HepG2 (cell line): ENCODE measurements around the gene MMP7. TPM values are rescaled to one million over a fixed set of nuclear protein-coding genes. Genes with fewer than 3 reads are reported as not detected.

Experiments used
- ATAC-seq: fragments of 200-7000 bp; cut with Tn5 transposase; 3 replicates; pipeline ENCODE4 v1.9.1; 2020; ENCODE audit warnings: mild to moderate bottlenecking, moderate library complexity
- BruUV-seq: library from RNA; stranded (reverse); fragments of 400-500 nt; replicated peaks from 2 replicates; lab custom pipeline; 2021; lab: Mats Ljungman, UMichigan
- CTCF ChIA-PET: fragments of 300-600 bp; formaldehyde crosslinking; extraction: SDS; loops from one replicate; lab custom pipeline; 2021; ENCODE audit warnings: low total read pairs, inconsistent platforms, low intra/inter-chr PET ratio; lab: Yijun Ruan, JAX
- POLR2A ChIA-PET: fragments of 350-600 bp; sonication (Branson Sonifier 250); formaldehyde crosslinking; loops from one replicate; lab custom pipeline; 2020; ENCODE audit warnings: antibody characterized with exemption, inconsistent platforms; lab: Yijun Ruan, JAX
- DNase-seq: peaks from one replicate; pipeline ENCODE4 v3.0.0-alpha.2; 2015; ENCODE audit warnings: low spot score
- FAIRE-seq: peaks from 3 replicates; lab custom pipeline; 2011; peaks lifted over from hg19 to GRCh38; lab: Jason Lieb, UNC
- H2AFZ ChIP-seq: one replicate; pipeline ENCODE4 v1.6.1; 2011; ENCODE audit warnings: low read length, inconsistent platforms
- H3K27ac ChIP-seq: fragments of 300-600 bp; 3 replicates; pipeline ENCODE4 v1.8.0; 2011; ENCODE audit warnings: mixed run types, mild to moderate bottlenecking, mixed read lengths, low read length, inconsistent platforms; ENCODE audit not compliant: insufficient read depth; ENCODE audit errors: extremely low read length
- H3K27me3 ChIP-seq, 2 experiments: fragments of 200-600 bp in 1 of 2; 2 replicates in 1 of 2; 3 replicates in 1 of 2; pipeline versions ENCODE4 v1.6.0 to v1.8.0; 2011; ENCODE audit warnings: low read length in 2 of 2, mild to moderate bottlenecking in 2 of 2, moderate library complexity in 2 of 2, inconsistent platforms in 1 of 2; ENCODE audit not compliant: insufficient read depth in 2 of 2, control insufficient read depth in 1 of 2
- H3K36me3 ChIP-seq, 2 experiments: fragments of 200-600 bp in 1 of 2; replicated peaks in 1 of 2; 2 replicates in 1 of 2; 3 replicates in 1 of 2; pipeline versions ENCODE4 v1.5.1 to v1.8.0; 2011; ENCODE audit warnings: low read length in 2 of 2, inconsistent platforms in 1 of 2; ENCODE audit not compliant: insufficient read depth in 2 of 2, control insufficient read depth in 1 of 2
- H3K4me1 ChIP-seq: 2 replicates; pipeline ENCODE4 v1.5.1; 2012; ENCODE audit warnings: low read length, inconsistent platforms; ENCODE audit not compliant: insufficient read depth
- H3K4me2 ChIP-seq: 2 replicates; pipeline ENCODE4 v1.6.0; 2011; ENCODE audit warnings: low read depth, low read length, inconsistent platforms
- H3K4me3 ChIP-seq, 3 experiments: fragments of 200-600 bp in 1 of 3; sonication (generic), shearing (Covaris generic) in 1 of 3; replicated peaks in 1 of 3; 2 replicates each; pipeline ENCODE4 v1.5.1; 2011 to 2016; ENCODE audit warnings: low read length in 3 of 3, inconsistent platforms in 2 of 3, low read depth in 2 of 3, mild to moderate bottlenecking in 2 of 3, control low read depth in 1 of 3, mixed read lengths in 1 of 3; ENCODE audit not compliant: insufficient read depth in 1 of 3
- H3K79me2 ChIP-seq: one replicate; pipeline ENCODE4 v1.6.1; 2011; ENCODE audit warnings: low read length, inconsistent platforms; ENCODE audit not compliant: insufficient read depth
- H3K9ac ChIP-seq: 2 replicates; pipeline ENCODE4 v1.6.0; 2011; ENCODE audit warnings: mild to moderate bottlenecking, low read depth, low read length, inconsistent platforms; ENCODE audit not compliant: insufficient read depth
- H3K9me3 ChIP-seq: 2 replicates; pipeline ENCODE4 v1.5.1; 2012; ENCODE audit warnings: mild to moderate bottlenecking, low read length
- H4K20me1 ChIP-seq: 2 replicates; pipeline ENCODE4 v1.6.0; 2011; ENCODE audit warnings: inconsistent platforms, mild to moderate bottlenecking, low read length, moderate library complexity; ENCODE audit not compliant: insufficient read depth
- BRD4 ChIP-seq: sonication (generic); formaldehyde crosslinking; IDR thresholded peaks from 2 replicates; pipeline ENCODE4 v1.4.0; 2020; ENCODE audit warnings: missing genetic modification reagents
- EED ChIP-seq: sonication (generic); formaldehyde crosslinking; IDR thresholded peaks from 2 replicates; pipeline ENCODE4 v1.5.0; 2020; ENCODE audit warnings: mild to moderate bottlenecking, missing genetic modification reagents
- GATAD1 ChIP-seq: IDR thresholded peaks from 2 replicates; pipeline ENCODE4 v1.6.1; 2016; ENCODE audit warnings: missing genetic modification reagents, missing compliant biosample characterization
- JUN ChIP-seq: sonication (generic); formaldehyde crosslinking; IDR thresholded peaks from 2 replicates; pipeline ENCODE4 v1.4.0; 2020; ENCODE audit warnings: mild to moderate bottlenecking, missing genetic modification reagents
- KAT8 ChIP-seq: IDR thresholded peaks from 2 replicates; pipeline ENCODE4 v1.6.1; 2016; ENCODE audit warnings: missing genetic modification reagents, missing compliant biosample characterization
- NFYB ChIP-seq: sonication (generic); formaldehyde crosslinking; IDR thresholded peaks from 2 replicates; pipeline ENCODE4 v1.4.0; 2020; ENCODE audit warnings: missing genetic modification reagents
- RARG ChIP-seq: sonication (generic); formaldehyde crosslinking; IDR thresholded peaks from 2 replicates; pipeline ENCODE4 v1.4.0; 2020; ENCODE audit warnings: low read depth, mild to moderate bottlenecking, missing genetic modification reagents
- RBAK ChIP-seq: sonication (generic); formaldehyde crosslinking; IDR thresholded peaks from 2 replicates; pipeline ENCODE4 v1.5.1; 2020; ENCODE audit warnings: mild to moderate bottlenecking, missing genetic modification reagents
- RFX3 ChIP-seq: IDR thresholded peaks from 2 replicates; pipeline ENCODE4 v1.6.1; 2016; ENCODE audit warnings: missing biosample characterization, missing genetic modification reagents
- SETDB1 ChIP-seq: sonication (generic); formaldehyde crosslinking; IDR thresholded peaks from 2 replicates; pipeline ENCODE4 v1.5.1; 2020; ENCODE audit warnings: missing genetic modification reagents, mild to moderate bottlenecking, borderline replicate concordance
- TRIM24 ChIP-seq: sonication (generic); formaldehyde crosslinking; IDR thresholded peaks from 2 replicates; pipeline ENCODE4 v1.8.0; 2022; ENCODE audit warnings: mild to moderate bottlenecking, missing genetic modification reagents
- ZFP1 ChIP-seq: IDR thresholded peaks from 2 replicates; pipeline ENCODE4 v1.6.1; 2016
- ZNF619 ChIP-seq: sonication (generic); formaldehyde crosslinking; IDR thresholded peaks from 2 replicates; pipeline ENCODE4 v1.4.0; 2020; ENCODE audit warnings: mild to moderate bottlenecking, missing genetic modification reagents
- WGBS: methylation state at CpG from one replicate; pipeline ENCODE4 v1.1.6; 2017; ENCODE audit warnings: low lambda C conversion rate; 5-methylcytosine and 5-hydroxymethylcytosine counted together
- in situ Hi-C: cut with HindIII; loops from 2 replicates; pipeline ENCODE4 v1.10.0; 2017; ENCODE audit warnings: low pct_unique_long_range_greater_than_20kb; ENCODE audit not compliant: extremely low pct_ligation_motif_present
- intact Hi-C: fragments of 100-400 bp; cut with micrococcal nuclease; formaldehyde crosslinking; loops from one replicate; pipeline ENCODE4 v1.10.0; 2022; ENCODE audit not compliant: unreplicated experiment
- polyA plus RNA-seq, 8 experiments: library from polyadenylated mRNA; depleted of rRNA in 3 of 8; stranded (reverse) in 7 of 8; unstranded in 1 of 8; fragments of >200 nt; fragmentation: Illumina TruSeq in 4 of 8; extraction: Trizol in 4 of 8; gene quantifications; 2 replicates each; pipeline versions ENCODE4 v1.2.1 to v1.2.3, GENCODE V29; 2011 to 2016; ENCODE audit warnings: low read depth in 4 of 8, missing spikeins in 1 of 8, mixed read lengths in 1 of 8; ENCODE audit not compliant: insufficient read depth in 1 of 8
- total RNA-seq, 5 experiments: library from RNA; depleted of rRNA; stranded (reverse); fragments of >200 nt; fragmentation: Illumina TruSeq; extraction: Trizol; gene quantifications; 2 replicates each; pipeline ENCODE4 v1.2.3, GENCODE V29; 2016; ENCODE audit warnings: low read depth in 1 of 5
- TF ChIP-seq, protein P1 (sequence below): sonication (generic); formaldehyde crosslinking; IDR thresholded peaks from 2 replicates; pipeline ENCODE4 v1.4.0; 2020; ENCODE audit warnings: missing genetic modification reagents
- TF ChIP-seq, protein P2 (sequence below): sonication (generic); formaldehyde crosslinking; IDR thresholded peaks from 2 replicates; pipeline ENCODE4 v1.5.1; 2020; ENCODE audit warnings: missing genetic modification reagents, mild to moderate bottlenecking, borderline replicate concordance

Gene MMP7
- total and polyA plus RNA-seq, 2 of the 13 experiments (the other 11 are each of a cell fraction or from before 2014, with no cell fraction given) = 0.17 TPM; not detected in 1

- FAIRE-seq = no peak
- intact Hi-C loops = loop anchor here (5.0 kb wide), 1 partner anchor 175 kb away; no protein-coding TSS in a partner anchor
- CTCF ChIA-PET = no interaction called here
These were observed 12.9 kb downstream of the MMP7 start for GRCh38 chr11:102517670-102518069.

DNA sequence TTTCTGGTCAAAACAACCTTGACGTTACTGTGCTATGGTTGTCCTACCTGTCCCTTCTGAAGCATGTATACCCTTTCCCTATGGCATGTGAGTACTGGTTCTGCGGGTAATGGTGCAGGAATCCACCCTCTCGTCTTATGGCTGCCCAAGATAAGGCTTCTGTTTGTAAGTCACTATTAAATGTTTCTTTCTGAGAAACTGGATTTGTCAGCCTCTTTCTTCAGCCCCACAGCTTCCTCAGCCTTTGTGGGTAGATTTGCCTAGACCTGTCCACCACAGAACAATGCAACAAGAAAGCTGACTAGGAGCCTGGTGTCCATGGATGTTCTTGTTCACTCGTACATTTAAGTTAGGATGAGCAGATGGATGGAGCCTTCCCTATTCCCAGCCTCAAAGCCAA lies 14.4 kb downstream of the MMP7 start:
- Histone ChIP-seq H3K27ac (no peak overlapping the region), H3K4me1 (peaks cover 18% of the 10 kb centered on the region), H3K36me3 (no peaks in the 10 kb centered on the region), H4K20me1 (no peaks in the 10 kb centered on the region), H2AFZ (no peak overlapping the region), H3K9me3 (no peaks in the 10 kb centered on the region), H3K79me2 (no peaks in the 10 kb centered on the region)
- POLR2A ChIA-PET = no interaction called here
- no TSS peak for BruUV-seq
- 66% methylated on average over 4 of the region's 4 CpGs for WGBS
- intact Hi-C loops = loop anchor here (5.0 kb wide), 1 partner anchor 174 kb away; no protein-coding TSS in a partner anchor
- DNase-seq = no peak
- CTCF ChIA-PET = no interaction called here
- no peak for FAIRE-seq
- TF ChIP-seq RARG (CRISPR knock-in tag) (no peak), NFYB (no peak), RFX3 (CRISPR knock-in tag) (no peak), BRD4 (CRISPR knock-in tag) (no peak), EED (CRISPR knock-in tag) (no peak), GATAD1 (CRISPR knock-in tag) (no peak), SETDB1 (CRISPR knock-in tag) (no peak), TRIM24 (no peak)
- TF ChIP-seq, protein P1, sequence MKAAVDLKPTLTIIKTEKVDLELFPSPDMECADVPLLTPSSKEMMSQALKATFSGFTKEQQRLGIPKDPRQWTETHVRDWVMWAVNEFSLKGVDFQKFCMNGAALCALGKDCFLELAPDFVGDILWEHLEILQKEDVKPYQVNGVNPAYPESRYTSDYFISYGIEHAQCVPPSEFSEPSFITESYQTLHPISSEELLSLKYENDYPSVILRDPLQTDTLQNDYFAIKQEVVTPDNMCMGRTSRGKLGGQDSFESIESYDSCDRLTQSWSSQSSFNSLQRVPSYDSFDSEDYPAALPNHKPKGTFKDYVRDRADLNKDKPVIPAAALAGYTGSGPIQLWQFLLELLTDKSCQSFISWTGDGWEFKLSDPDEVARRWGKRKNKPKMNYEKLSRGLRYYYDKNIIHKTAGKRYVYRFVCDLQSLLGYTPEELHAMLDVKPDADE (CRISPR knock-in tag) = no peak
- TF ChIP-seq, all 625 proteins: peak for 0
- H3K4me3 ChIP-seq = no peak overlapping the region
- in situ Hi-C loops = no loop called here
- H3K9ac ChIP-seq = no peak overlapping the region
- no peak overlapping the region for H3K4me2 ChIP-seq
- no peak for ATAC-seq
- no peaks in the 10 kb centered on the region for H3K27me3 ChIP-seq

More at GRCh38 chr11:102517670-102518069, 12.9 kb downstream of the MMP7 start:
- no TSS peak for BruUV-seq
- Histone ChIP-seq H3K9ac (no peak overlapping the region), H4K20me1 (no peaks in the 10 kb centered on the region), H3K27me3 (no peaks in the 10 kb centered on the region), H3K27ac (no peak overlapping the region), H3K36me3 (no peaks in the 10 kb centered on the region), H3K79me2 (no peaks in the 10 kb centered on the region), H3K4me3 (no peak overlapping the region), H2AFZ (no peak overlapping the region), H3K9me3 (no peaks in the 10 kb centered on the region), H3K4me2 (no peak overlapping the region), H3K4me1 (peaks cover 18% of the 10 kb centered on the region)
- no peak for TF ChIP-seq ZFP1 (CRISPR knock-in tag)
- no peak for TF ChIP-seq JUN
- TF ChIP-seq RBAK = no peak
- no peak for TF ChIP-seq KAT8
- no peak for TF ChIP-seq ZNF619 (CRISPR knock-in tag)
- TF ChIP-seq, protein P2, sequence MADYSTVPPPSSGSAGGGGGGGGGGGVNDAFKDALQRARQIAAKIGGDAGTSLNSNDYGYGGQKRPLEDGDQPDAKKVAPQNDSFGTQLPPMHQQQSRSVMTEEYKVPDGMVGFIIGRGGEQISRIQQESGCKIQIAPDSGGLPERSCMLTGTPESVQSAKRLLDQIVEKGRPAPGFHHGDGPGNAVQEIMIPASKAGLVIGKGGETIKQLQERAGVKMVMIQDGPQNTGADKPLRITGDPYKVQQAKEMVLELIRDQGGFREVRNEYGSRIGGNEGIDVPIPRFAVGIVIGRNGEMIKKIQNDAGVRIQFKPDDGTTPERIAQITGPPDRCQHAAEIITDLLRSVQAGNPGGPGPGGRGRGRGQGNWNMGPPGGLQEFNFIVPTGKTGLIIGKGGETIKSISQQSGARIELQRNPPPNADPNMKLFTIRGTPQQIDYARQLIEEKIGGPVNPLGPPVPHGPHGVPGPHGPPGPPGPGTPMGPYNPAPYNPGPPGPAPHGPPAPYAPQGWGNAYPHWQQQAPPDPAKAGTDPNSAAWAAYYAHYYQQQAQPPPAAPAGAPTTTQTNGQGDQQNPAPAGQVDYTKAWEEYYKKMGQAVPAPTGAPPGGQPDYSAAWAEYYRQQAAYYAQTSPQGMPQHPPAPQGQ (CRISPR knock-in tag) = no peak
- ATAC-seq = no peak
- POLR2A ChIA-PET = no interaction called here
- in situ Hi-C loops = no loop called here
- WGBS = 49% methylated on average over 3 of the region's 3 CpGs
- no peak for DNase-seq
